ENCODE results near the gene GABARAP. TPM values are rescaled to one million over a fixed set of nuclear protein-coding genes. Genes with fewer than 3 reads are reported as not detected.
"Not testable (repeated sequence)": the region's sequence is repeated elsewhere in the genome, so short reads cannot be mapped to it uniquely, and the experiment has no call there.

Gene GABARAP
- total RNA-seq, 1 donor from 2014 or later, result 120 TPM

GRCh38 chr17:7261379-7262191 lies 19.3 kb upstream of the GABARAP start:
- no peak for DNase-seq (ENCODE audit: low read depth, low spot score)

- DNase-seq (ENCODE audit: low read depth, low spot score), result no peak
These were observed 18.6 kb upstream of the GABARAP start for GRCh38 chr17:7260651-7261378.

DNA sequence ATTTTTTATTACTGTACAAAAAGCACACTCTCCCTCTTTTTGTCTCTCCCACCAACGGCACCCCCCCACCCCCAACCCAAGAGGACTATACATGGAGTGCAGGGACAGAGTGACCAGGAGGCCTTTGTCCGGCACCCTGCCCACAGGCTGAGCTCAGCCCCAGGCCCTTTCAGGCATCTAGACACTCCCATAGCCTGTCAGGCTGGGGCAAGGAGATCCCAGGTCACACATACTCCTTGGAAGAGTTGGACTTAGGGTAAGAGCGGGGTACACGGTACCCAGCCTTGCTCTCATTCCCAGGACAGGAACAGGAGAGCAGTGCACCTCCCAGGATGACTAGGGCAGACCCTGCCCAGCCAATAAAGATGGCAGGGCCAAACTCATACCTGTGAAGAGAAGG lies 17.9 kb upstream of the GABARAP start:
- DNase-seq (ENCODE audit: low read depth, low spot score), result no peak

DNA sequence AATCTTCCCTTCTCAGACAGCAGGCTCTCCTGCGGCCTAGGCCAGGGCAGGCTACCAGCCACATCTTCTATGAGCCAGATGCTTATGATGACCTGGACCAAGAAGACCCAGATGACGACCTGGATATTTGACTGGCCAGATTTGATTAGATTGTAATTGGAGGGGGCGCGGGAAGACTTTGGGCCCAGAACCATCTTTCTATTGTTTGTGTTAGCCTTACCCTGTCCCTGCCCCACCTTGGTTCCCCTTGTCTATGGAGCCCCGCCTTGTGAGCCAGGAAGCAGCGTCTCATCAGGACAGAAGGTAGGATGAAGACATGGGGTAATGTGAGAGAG lies 17.3 kb upstream of the GABARAP start:
- DNase-seq (ENCODE audit: low read depth, low spot score), result no peak

DNA sequence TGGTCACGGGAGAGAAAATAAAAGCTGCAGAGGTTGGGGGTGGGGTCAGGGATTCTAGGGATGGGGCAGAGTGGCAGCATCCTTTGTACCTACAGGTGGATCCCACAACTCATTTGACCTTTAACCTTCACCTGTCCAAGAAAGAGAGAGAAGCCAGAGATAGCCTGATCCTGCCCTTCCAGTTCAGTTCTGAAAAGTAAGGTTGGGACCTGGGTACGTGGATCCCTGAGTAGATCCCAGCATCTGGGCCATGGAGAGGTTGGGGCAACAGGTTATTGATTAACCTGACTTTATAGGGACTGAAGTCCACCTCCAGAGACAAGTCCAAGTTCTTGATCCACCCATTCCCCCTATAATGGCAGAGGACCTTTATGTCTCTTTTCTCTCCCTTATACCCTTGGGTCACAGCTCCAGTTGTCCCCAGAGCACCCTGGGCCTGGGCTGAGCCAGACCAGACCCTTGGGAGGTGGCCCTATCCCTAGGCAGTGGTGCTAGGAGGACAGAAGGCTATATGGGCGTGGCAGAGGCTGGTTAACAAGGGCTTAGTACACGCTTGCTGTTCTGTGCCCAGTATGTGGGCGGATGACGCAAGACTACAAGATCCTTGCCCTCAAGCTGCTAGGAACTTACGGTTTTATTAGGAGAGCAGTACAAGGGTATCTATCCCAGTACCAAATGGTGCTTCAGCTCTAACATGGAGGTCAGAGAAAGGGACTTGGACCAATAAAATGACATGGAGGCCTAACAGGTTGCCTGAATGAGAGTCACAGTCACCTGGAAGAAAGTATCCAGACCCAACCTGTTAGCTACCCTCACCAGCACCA lies 16.7 kb upstream of the GABARAP start:
- no peak for DNase-seq (ENCODE audit: low read depth, low spot score)

DNA sequence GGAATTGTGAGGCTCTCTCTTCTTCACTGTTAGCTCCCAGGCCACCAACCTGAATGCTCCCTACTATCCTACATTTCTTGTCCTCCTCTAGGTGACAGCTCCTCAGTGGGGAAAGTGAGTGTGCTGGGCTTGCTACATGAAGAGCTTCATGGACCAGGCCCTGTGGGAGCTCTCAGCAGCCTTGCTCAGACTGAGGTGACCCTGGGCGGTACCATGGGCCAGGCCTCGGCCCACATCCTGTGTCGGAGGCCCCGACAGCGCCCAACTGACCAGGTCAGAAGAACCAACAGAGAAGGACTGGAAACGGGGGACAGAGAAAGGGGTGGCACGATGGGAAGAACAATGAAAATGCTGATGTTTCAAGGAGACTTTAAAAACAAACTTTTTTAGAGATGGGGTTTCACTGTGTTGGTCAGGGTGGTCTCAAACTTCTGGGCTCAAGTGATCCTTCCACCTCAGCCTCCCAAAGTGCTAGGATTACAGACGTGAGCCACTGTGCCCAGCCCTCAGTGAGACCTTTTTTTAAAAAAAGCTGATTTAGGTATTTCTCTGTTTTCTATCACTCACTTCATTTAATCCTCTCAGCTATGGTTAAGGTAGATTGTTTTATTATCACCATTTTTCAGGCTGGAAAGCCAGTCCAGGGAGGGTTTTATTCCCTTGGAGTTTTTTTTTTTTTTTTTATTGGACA lies 14.7 kb upstream of the GABARAP start:
- no peak for DNase-seq (ENCODE audit: low read depth, low spot score)

DNA sequence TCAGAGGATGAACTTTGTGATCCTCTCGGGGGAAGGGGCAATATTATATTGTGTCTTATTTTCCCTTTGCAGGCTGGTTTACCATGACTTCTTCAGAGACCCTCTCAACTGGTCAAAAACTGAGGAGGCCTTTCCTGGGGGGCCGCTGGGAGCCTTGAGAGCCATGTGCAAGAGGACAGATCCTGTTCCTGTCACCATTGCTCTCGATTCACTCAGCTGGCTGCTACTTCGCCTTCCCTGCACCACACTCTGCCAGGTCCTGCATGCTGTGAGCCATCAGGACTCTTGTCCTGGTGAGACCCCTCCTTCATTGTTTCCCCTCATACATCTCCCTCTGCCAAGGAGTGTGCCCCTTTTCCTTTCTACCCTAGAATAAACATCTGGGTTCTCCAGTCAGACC lies 12.3 kb upstream of the GABARAP start:
- no peak for DNase-seq (ENCODE audit: low read depth, low spot score)

GRCh38 chr17:7253082-7253481 lies 10.8 kb upstream of the GABARAP start:
- DNase-seq (ENCODE audit: low read depth, low spot score), result no peak

DNA sequence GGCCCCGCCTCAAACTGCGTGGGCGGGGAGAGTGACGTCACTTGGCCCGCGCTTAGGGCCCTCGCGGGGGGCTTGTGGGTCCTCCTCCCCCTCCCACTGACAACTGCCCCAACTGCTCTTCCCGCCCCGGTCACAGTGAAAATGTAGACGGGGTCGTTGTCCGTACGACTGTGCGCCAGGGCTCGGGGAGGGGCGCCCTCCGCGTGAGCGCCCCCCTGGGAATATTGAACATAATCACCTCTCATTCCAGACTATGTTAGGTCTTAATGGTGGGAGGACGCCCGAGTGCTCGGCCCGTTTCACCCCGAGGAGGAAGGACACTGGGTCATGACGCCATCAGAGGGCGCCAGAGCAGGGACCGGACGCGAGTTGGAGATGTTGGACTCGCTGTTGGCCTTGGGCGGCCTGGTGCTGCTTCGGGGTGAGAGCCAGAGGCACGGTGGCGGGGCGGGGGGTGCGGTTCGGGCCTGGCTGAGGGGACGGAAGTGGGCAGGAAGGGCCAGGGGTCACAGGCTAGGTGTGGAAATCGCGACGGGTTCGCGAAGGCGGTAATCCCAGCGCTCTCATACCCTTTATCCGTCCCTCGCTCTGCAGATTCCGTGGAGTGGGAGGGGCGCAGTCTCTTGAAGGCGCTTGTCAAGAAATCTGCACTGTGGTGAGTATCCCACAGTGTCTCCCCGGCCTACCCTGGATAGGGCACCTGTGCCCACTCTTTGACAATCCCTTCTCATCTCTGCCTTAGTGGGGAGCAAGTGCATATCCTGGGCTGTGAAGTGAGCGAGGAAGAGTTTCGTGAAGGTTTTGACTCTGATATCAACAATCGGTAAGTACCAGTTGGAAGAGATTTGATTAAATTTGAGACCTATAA lies 10.2 kb upstream of the GABARAP start, which contains the start of gene ELP5:
ELP5 (plus strand) TSS at position 40 of the 868 bp plus-strand sequence; CDS start at position 376, 336 bp downstream.
- DNase-seq (ENCODE audit: low read depth, low spot score), result peak; percentile 82

- peak; percentile 98 for DNase-seq (ENCODE audit: low read depth, low spot score)
These were observed 9.5 kb upstream of the GABARAP start, which contains the start of gene CTDNEP1 for GRCh38 chr17:7251661-7252175. CTDNEP1 (minus strand) TSS chr17:7251734; CDS start chr17:7251296, 438 bp downstream.

GRCh38 chr17:7250695-7251627 lies 8.7 kb upstream of the GABARAP start:
- DNase-seq (ENCODE audit: low read depth, low spot score), result no peak

GRCh38 chr17:7249830-7250229 lies 7.6 kb upstream of the GABARAP start:
- DNase-seq (ENCODE audit: low read depth, low spot score), result no peak

DNA sequence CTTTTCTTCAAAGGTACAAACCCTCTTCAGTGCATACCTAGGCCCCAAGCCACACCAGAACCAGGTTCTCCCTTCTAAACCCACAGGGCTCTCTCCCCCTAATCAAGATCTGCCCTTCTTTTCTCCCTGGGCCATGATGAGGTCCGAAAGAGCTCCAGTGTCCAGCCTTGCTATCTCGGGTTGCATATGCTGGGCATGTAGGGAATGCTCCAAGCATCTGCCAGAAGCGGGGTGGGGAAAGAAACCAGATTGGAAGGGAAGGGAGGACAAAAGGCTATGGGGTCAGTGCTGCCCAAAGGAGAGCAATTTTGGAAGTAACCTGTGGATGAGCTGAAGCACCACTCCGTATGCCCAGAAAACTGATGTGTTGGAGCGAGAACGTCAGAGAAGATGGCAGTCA lies 7.0 kb upstream of the GABARAP start:
- DNase-seq (ENCODE audit: low read depth, low spot score), result no peak

GRCh38 chr17:7248796-7249195 lies 6.5 kb upstream of the GABARAP start:
- DNase-seq (ENCODE audit: low read depth, low spot score), result no peak

- no peak for DNase-seq (ENCODE audit: low read depth, low spot score)
These were observed 4.5 kb upstream of the GABARAP start for GRCh38 chr17:7246779-7247178.

- not testable (repeated sequence) for DNase-seq (ENCODE audit: low read depth, low spot score)
These were observed 1.6 kb upstream of the GABARAP start for GRCh38 chr17:7243838-7244237.

GRCh38 chr17:7243453-7243729 lies 1.1 kb upstream of the GABARAP start:
- DNase-seq (ENCODE audit: low read depth, low spot score), result no peak

- DNase-seq (ENCODE audit: low read depth, low spot score), result peak; percentile 85
These were observed 636 bp upstream of the GABARAP start for GRCh38 chr17:7242717-7243452.
